ENCODE results near the gene C1QB.
"Not testable (repeated sequence)": the region's sequence is repeated elsewhere in the genome, so short reads cannot be mapped to it uniquely, and the experiment has no call there.

Gene C1QB

DNA sequence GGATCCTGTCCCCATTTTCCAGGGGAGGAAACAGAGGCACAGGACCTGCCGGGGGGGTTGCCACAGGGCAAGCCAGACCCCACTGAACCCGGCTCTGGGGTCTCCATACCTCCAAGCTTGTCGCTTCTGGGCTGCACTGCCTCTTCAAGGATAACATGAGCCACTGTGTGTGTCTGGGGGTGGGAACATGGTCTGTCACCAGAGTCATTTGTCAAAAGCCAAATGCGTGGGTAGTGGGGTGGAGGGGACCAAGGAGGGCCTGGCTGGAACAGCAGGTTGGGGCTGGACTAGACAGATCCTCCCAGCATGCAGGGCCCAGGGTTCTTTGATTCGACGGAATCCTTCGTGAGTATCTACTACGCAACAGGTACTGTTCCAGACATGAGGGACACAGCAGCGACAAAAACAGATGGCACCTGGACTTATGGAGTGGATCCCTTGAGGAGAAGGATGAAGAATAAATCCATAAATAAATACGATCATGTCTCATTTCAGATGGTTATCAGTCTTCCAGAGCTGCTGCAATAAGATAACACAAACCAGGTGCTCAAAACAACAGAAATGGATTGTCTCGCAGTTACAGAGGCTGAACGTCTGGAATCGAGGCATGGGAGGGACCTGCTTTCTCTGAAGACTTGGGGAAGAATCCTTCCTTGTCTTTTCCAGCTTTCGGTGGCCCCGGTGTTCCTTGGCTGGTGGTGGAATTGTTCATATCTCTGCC lies 28.7 kb downstream of the C1QB start:
- DNase-seq: no peak
- in situ Hi-C loops (cut with MboI; ENCODE audit: low pct_unique_long_range_greater_than_20kb, low sequenced_read_pairs): no loop called here

DNA sequence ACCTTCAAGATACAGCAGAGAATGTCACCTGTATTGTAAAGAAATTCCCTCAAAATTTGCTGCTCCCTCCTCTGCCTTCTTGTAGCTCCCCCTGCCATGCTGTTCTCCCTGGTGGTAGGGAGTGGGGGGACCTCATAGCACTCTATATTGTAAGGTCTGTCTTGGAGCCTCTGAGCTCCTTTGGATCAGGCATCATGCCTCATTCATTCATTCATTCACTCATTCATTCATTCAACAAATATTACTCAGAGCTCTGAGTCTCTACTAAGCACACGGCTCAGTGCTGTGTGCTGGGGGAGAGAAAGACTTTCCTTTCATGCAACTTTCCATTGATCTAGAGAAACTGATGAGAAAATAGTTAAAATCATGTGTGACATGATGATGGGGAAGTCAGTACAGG lies 30.5 kb downstream of the C1QB start:
- no peak for DNase-seq
- in situ Hi-C loops (cut with MboI; ENCODE audit: low pct_unique_long_range_greater_than_20kb, low sequenced_read_pairs): no loop called here

DNA sequence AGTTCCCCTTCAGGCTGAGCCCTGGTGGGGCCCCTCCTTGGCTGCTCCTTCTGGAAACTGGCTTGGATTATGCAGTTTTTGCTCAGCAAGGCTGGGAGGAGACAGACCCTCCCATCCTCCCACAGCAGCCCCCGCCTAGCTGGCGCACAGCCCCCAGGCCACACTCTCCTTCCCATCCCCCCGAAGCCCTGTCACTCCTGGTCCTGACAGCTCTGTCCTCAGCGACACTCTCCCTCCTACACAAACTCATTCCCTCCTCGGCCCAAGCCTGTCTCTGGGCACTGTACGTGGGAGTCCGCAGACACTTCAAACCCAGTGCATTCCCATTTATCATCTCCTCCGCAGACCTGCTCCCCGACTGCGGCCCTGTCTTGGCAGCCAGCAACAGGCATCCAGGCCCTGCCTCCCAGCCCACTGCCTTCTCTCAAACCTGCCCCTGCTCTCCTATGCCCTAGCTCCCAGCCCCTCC lies 32.6 kb downstream of the C1QB start:
- no peak for DNase-seq
- in situ Hi-C loops (cut with MboI; ENCODE audit: low pct_unique_long_range_greater_than_20kb, low sequenced_read_pairs): no loop called here

DNA sequence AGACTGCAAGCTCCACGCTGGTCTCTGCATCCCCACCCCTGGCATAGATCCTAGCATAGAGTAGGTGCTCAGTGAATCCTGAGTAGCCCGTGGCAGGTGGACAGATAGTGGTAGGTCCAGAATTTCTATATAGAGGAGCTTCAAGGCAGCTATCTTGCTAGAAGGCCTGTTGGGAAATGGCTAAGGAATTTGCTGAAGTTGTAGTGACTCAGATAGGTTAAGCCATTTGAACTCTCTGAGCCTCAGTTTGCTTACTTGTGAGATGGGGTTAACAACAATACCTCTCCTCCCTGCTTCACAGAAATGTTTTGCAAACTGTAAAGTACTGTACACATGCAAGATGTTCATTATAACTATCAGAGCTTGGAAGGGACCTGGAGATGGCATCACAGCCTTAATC lies 34.2 kb downstream of the C1QB start:
- DNase-seq: no peak
- in situ Hi-C loops (cut with MboI; ENCODE audit: low pct_unique_long_range_greater_than_20kb, low sequenced_read_pairs): no loop called here

DNA sequence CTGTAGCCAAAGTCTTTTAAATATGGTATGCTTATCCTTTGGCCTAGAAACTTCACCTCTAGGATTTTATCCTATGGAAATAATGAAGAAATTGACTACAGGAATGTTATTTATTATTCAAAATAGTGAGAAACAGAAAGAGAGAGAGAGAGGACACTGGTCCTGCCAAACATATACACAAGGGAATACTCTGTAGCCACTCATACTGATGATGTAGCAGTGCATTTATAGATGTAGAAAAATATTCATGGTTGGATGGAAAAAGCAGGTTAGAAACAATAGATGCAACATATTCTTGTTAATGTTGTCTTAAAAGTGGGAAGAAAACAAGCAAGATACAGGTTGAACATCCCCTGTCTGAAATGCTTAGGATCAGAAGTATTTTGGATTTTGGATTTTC lies 35.4 kb downstream of the C1QB start:
- no peak for DNase-seq
- in situ Hi-C loops (cut with MboI; ENCODE audit: low pct_unique_long_range_greater_than_20kb, low sequenced_read_pairs): no loop called here

DNA sequence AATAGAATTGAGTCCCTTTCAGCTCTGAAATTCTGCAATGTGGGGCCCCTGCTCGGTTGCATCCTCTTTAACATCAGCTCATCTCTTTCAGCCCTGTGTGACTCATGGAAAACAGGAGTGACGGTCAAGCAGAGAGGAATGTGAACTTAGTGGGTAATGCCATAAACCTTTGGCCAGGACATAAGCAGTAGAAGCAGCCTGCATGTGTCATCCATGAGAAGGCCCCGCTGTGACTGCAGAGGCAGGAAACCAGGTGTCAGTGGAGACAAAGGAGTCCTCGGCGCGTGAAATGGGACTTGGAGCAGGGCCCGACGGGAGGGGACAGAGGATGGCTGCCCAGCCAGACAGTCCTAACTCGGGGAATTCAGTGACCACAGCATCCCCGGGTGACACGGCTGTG lies 36.5 kb downstream of the C1QB start:
- DNase-seq: no peak
- in situ Hi-C loops (cut with MboI; ENCODE audit: low pct_unique_long_range_greater_than_20kb, low sequenced_read_pairs): no loop called here

DNA sequence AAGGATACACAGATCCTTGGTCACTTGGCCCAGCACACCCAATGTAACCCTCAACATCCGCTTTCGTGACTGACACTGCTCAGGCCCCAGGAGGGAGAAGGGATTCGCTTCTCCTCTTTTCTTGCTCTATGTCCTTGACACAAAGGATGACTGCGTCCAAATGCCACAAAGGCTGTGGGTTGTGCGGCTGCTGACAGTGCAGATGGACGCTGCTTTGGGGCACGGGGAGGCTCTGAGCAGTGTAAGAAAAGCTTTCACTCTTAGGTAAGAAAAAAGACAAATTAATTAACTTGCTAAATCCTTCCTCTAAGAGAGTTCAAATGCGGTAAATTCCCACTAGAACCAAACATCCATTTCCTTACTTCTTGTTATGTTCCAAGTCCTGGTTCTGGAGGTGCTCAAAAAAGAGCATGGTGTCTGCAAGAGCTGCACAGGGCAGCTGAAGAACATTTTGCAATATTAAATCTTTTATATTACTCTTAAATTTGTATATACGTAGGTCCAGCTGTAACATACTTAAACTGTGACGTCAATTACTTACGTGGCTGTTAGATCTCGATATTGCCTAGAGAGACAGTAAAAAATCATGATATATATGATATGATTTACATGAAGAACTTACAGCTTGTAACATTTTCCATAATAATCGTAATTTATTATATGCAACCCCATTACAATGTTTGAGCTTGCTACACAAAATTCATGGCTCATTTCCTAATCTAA lies 38.2 kb downstream of the C1QB start:
- in situ Hi-C loops (cut with MboI; ENCODE audit: low pct_unique_long_range_greater_than_20kb, low sequenced_read_pairs): no loop called here
- no peak for DNase-seq

DNA sequence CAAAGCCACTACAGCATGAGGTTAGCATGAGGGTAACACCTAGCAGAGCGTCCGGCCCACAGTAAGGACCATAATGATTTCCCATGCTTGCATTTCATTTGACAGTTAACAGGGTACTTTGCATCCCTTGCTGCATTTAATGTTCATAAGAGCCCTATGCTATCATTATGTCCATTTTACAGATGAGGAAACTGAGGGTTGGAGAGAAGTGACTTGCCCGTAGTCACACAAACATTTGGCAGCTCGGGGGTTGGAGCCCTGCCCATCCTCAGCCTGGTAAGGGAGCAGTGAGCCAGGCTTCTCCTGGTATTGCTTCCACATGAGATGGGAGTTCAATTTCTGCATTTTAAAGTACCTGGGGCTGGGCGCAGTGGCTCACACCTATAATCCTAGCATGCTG lies 41.1 kb downstream of the C1QB start:
- in situ Hi-C loops (cut with MboI; ENCODE audit: low pct_unique_long_range_greater_than_20kb, low sequenced_read_pairs): no loop called here
- no peak for DNase-seq

DNA sequence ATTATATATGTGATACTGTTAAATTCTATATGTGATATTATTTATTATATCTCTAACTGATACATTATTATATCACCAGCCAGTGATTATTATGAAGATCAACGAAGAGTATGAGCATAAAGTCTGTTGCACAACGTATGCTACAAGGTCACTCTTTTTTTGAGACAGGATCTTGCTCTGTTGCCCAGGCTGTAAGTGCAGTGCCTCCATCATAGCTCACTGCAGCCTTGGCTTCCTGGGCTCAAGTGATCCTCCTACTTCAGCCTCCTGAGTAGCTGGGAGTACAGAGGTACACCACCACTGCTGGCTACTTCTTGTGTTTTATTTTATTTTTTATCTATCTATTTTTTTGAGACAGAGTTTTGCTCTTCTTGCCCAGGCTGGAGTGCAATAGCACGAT lies 43.6 kb downstream of the C1QB start:
- no peak for DNase-seq
- in situ Hi-C loops (cut with MboI; ENCODE audit: low pct_unique_long_range_greater_than_20kb, low sequenced_read_pairs): no loop called here

DNA sequence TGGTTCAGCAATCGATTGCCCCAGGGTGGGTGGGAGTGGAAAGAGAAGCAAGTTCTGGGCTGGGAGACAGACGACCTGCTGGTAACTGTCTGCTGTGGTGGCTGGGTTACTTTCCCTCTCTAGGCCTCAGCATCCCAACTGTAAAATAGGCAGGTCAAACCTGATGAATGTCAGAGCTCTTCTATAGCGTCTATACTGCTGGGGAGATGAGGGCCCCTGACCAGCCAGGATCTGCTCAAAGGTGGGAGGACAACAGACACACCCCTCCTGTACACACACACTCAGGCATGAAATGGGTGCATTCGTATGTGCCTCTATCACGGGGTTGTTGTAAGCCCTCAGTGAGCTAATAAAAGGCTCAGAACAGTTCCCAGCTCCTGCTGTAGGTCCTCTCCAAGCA lies 44.9 kb downstream of the C1QB start:
- DNase-seq: no peak
- in situ Hi-C loops (cut with MboI; ENCODE audit: low pct_unique_long_range_greater_than_20kb, low sequenced_read_pairs): no loop called here

DNA sequence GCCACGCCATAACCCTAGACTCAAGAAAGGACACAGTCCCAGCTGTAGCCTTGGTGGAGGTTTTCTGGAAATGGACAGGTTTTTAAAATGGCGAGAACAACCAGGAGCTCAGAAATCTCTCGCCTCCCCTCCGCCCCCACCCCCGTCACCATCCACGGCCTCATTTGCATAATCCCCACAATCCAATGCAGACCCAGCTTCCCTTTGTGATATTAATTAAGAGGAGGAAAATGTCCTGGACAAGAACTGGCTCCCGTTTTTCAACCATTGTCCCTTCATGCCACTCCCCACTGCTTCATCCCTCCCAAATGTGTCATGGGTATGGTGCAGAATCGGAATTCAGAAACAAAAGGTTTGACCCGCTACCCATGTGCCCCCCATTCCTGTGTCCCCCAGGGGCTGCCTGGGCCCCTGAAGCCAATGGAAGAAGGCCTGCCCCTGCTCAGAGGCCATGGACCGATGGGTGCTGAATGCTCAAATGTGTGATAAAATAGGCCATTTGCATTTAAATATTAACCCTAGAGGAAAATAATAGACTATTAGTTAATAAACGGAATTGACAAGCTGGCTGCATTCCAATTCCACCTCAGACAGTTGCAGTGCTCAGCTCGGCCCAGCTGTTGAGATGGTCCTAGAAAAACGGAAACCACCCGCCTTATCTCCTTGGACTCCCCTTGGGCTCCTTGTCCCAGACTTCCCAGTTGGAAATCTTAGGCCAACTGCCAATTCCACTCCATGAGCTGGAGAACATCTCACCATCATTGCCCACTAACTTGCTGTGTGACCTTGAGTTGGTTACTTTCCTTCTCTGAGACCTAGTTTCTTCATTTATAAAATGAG lies 46.9 kb downstream of the C1QB start:
- DNase-seq: no peak
- in situ Hi-C loops (cut with MboI; ENCODE audit: low pct_unique_long_range_greater_than_20kb, low sequenced_read_pairs): no loop called here

DNA sequence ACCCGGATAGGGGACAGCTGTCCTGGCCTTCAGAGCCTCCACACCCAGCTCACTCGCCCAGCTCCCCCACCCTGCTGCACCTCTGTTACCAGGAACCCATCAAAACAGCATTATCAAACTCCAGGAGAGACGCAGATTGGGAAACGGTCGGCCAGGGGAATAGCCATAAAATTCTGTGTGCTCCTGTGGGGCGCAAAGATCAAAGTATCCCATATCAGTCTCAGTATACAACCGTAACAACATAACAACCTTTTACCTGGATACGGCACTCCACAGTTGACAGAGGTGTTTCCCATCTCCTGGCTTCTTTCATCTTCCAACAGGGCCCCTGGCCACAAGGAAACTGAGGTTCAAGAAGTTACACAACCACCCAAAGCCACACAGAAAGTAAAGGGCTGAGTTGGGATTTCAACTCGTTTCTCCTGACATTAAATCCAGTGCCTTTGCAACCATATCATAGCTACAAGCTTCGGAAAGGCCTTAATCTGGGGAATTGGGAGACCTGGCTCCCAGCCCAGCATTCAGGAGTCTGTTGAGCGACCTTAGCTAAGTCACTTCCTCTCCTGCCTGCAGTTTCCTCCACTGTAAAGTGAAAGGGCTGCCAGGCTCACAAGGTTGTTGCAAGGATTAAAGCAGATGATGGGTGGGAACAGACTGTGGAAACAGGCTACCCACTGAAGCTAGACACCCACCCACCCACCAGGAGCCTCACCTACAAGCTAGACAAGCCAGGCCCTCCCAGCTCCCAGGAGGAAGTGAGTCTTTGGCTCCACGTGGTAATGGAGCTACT lies 49.5 kb downstream of the C1QB start:
- no peak for DNase-seq
- in situ Hi-C loops (cut with MboI; ENCODE audit: low pct_unique_long_range_greater_than_20kb, low sequenced_read_pairs): no loop called here

DNA sequence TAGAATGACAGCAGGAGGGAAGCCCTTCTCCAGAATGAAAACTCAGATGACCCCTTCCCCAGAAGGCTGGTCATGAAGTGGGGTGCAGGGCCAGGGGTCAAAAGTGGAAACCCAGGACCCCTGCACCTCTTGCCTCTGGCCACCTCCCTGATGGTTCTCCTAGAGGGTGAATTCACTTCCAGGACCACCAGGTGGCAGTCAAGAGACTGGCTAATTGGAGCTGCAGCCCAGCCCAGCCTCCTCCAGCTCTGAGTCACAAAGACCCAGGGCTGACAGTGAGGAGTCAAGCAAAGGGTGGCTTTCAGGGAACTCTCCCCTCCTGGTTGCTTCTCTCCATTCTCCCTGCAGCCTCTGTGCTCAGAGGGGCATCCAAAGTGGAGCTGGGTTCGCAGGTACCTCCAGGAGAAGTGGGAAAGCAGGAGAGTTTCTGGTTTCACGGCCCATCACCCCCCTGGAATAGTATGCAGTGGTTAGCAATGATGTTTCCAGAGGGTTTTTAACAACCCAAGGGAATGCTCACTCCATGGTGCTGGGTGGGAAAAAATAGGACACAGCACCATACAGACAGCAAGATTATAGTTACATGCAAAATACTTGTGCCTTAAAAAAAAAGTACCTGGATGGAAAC lies 51.5 kb downstream of the C1QB start:
- in situ Hi-C loops (cut with MboI; ENCODE audit: low pct_unique_long_range_greater_than_20kb, low sequenced_read_pairs): no loop called here
- DNase-seq: peak; percentile 62

DNA sequence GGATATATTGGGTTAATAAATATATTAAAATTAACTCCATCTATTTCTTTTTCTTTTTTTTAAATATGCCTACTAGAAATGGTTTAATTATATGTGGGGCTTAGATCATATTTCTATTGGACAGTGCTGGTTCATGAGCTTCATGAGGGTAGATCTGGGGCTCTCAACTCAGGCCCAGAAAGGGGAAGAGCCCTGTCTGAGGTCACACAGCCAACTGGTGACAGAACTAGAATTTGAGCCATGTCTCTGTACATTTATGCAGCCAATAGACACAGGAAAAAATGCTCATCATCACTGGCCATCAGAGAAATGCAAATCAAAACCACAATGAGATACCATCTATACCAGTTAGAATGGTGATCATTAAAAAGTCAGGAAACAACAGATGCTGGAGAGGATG lies 52.5 kb downstream of the C1QB start:
- in situ Hi-C loops (cut with MboI; ENCODE audit: low pct_unique_long_range_greater_than_20kb, low sequenced_read_pairs): no loop called here
- no peak for DNase-seq

DNA sequence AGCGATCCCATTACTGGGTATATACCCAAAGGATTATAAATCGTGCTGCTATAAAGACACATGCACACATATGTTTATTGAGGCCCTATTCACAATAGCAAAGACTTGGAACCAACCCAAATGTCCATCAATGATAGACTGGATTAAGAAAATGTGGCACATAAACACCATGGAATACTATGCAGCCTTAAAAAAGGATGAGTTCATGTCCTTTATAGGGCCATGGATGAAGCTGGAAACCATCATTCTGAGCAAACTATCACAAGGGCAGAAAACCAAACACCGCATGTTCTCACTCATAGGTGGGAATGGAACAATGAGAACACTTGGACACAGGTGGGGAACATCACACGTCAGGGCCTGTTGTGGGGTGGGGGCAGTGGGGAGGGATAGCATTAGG lies 53.1 kb downstream of the C1QB start:
- in situ Hi-C loops (cut with MboI; ENCODE audit: low pct_unique_long_range_greater_than_20kb, low sequenced_read_pairs); DNase-seq: not testable (repeated sequence)

DNA sequence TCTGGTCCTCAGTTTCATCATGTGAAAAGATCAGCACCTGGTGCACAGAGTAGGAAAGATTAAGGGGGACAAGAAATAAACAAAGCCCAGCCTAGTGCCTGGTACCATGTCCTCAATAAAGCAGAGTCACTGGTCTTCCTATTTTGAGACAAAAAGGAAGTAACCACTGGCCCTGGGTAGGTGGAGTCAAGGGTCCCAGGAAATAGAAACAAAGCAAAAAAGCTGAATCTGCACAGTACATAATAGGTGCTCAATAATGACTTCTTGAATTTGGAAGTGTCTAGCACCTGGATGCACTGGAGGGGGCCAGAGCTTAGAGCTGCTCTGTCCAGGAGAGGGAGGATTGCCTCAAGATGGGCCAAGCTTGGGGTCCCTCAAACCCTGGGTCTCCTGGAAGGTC lies 55.7 kb downstream of the C1QB start:
- in situ Hi-C loops (cut with MboI; ENCODE audit: low pct_unique_long_range_greater_than_20kb, low sequenced_read_pairs): no loop called here

DNA sequence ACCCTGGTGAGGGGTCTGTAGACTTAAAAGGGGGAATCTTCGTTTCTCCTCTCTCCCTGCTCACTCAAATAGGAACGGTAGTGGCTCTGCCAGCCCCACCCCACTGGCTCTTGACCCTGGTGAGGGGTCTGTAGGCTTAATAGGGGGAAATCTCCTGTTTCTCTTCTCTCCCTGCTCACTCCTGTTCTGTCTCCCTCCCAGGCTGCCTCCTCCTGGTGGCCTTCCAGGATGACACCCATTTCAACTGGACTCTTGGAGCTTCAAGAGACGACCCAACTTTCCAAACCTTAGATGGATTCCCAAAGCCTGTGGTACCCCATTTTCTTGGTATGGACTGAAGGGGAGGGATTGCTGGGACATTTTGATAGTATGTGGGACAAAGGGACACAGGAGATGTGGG lies 56.2 kb downstream of the C1QB start:
- in situ Hi-C loops (cut with MboI; ENCODE audit: low pct_unique_long_range_greater_than_20kb, low sequenced_read_pairs): no loop called here
- no peak for DNase-seq

More for the DNA sequence above, 55.7 kb downstream of the C1QB start:
- DNase-seq: no peak

DNA sequence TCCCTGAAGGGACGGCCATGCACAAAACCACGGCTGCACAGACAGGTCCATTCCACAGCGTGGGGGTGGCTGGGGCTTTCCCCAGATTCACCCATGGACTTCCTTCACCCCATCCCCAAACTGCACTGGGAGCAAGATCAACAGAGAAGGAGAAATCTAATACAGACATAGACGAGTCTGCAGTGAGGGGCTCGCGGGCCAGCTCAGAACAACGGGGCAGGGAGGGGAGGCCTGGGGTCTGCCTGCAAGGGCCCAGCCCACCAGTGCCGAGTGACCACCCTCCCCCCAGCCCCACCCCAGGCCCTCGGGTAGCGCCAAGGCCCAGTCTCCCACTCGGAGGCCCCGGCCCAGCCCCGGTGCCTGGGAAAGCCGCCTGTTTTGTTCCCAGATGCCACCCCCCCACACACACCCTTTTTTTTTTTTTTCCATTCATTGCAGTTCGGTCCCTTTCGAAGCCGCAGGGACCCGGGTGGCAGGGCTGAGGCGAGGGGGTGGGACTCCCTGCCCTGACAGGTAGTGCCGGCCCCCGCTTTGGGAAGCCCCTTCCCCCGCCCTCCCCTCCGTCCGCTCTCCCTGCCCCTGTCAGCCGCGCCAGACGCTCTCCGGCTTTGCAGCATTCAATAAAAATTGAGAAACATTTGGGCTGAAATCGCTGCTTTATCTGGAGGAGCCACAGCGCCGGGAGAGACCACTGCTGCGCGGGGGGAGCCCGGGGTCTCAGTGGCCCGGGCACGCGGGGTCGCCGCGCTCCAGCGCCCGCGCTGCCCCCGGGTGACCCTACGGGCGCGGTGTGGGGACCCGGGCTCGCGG lies 57.1 kb downstream of the C1QB start:
- DNase-seq: no peak
- in situ Hi-C loops (cut with MboI; ENCODE audit: low pct_unique_long_range_greater_than_20kb, low sequenced_read_pairs): no loop called here

Data from KBM-7 (cell line).